ENCODE measurements around the gene HMOX2.

The HMOX2 gene

GRCh38 chr16:4475880-4476788 lies at the start of gene HMOX2:
Gene HMOX2, plus strand, starts transcription at chr16:4476398. Its CDS starts 29,127 bp downstream, at chr16:4505525.
- in situ Hi-C loops (cut with HindIII; ENCODE audit: low sequenced_read_pairs), result no loop called here

DNA sequence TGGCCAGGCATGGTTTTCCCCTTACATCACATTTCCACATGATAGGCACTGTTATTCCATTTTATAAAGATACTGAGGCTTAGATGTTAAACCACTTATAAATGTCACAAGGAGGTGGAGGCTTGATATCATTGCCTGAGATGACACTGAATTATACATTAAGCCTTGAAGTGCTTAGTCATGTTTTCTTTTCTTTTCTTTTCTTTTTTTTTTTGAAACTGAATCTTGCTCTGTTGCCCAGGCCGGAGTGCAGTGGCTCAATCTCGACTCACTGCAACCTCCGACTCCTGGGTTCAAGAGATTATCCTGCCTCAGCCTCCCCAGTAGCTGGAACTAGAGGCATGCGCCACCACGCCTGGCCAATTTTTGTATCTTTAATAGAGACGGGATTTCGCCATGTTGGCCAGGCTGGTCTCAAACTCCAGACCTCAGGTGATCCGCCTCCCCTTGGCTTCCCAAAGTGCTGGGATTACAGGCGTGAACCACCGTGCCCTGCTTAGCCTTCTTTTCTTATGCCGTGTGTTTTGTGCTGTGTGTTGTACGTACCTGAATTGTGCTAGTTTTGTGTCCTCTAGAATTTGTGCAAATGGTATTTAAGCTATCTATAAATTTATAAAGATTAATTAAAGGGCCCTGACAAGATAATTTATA lies 49.4 kb upstream of the HMOX2 start:
- in situ Hi-C loops (cut with HindIII; ENCODE audit: low sequenced_read_pairs), result no loop called here

DNA sequence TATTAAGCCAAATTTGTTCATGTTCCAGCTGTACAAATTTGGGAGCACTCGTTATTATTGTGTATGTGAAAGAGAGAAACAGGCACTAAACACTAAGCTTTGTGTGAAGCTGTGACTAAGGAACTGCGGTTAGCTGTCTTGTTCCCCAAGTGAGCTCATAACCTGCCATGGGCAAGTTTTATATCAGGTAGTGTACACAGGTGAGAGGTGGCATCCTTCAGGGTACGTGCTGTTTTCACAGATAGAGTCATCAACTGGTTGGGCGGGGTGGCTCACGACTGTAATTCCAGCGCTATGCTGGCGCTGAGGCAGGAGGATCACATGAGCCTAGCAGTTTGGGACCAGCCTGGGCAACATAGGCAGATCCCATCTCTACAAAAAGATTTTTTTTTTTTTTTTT lies 47.7 kb upstream of the HMOX2 start:
- in situ Hi-C loops (cut with HindIII; ENCODE audit: low sequenced_read_pairs), result no loop called here

GRCh38 chr16:4431023-4431422 lies 45.2 kb upstream of the HMOX2 start:
- in situ Hi-C loops (cut with HindIII; ENCODE audit: low sequenced_read_pairs), result no loop called here

DNA sequence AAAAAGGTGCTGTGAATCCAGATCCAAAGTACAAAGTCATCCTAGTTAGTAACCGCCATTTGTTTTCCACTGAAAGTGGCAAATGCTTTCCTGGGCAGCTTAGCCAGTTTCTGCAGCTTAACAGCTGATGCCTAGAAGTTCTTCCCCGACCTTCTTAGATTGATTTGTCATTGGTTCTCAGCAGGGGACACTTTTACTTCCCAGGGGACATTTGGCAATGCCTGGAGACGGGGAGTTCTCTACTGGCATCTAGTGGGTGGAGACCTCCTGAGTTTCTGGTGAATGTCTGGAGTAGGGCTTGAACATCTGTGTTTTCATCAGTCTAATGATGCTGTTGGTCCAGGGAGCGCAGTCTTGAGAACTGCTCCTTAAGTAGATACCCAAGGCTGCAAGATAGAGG lies 43.0 kb upstream of the HMOX2 start:
- in situ Hi-C loops (cut with HindIII; ENCODE audit: low sequenced_read_pairs), result no loop called here

GRCh38 chr16:4433914-4434787 lies 42.0 kb upstream of the HMOX2 start:
- in situ Hi-C loops (cut with HindIII; ENCODE audit: low sequenced_read_pairs), result no loop called here

- in situ Hi-C loops (cut with HindIII; ENCODE audit: low sequenced_read_pairs), result no loop called here
Observed at GRCh38 chr16:4435337-4436067, 40.7 kb upstream of the HMOX2 start.

DNA sequence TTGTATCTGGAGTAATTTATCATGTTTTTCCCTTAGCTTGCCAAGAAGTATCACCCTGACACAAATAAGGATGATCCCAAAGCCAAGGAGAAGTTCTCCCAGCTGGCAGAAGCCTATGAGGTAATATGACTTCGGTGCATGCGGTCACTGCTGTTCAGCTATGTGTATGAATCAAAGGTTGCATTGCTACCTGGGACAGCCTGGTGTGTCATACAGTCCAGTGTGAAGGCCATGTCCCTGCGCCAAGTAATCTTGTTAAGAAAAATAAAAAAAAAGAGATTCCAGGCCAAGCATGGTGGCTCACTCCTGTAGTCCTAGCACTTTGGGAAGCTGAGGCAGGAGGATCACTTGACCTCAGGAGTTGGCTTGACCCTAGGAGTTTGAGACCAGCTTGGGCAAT lies 38.8 kb upstream of the HMOX2 start:
- in situ Hi-C loops (cut with HindIII; ENCODE audit: low sequenced_read_pairs), result no loop called here

DNA sequence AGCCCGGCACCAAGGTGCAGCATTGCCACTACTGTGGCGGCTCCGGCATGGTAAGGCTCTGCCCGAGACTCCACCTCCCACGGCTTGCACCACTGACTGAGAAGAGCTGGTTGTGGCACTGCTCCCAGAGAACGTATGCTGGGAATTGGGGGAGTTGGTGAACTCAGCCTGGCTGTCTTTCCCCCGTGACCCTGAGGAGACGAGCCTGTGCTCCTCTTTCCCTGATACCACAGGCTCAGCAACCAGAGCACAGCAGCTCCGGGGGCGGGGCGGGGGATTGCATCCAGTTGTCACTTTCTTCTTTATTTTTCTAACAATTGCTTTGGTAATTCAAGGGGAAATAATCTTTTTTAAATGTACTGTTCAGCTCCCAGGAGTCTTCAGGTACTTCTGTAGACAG lies 33.8 kb upstream of the HMOX2 start:
- in situ Hi-C loops (cut with HindIII; ENCODE audit: low sequenced_read_pairs), result loop anchor here (10.0 kb wide), 1 partner anchor 98 kb away; no protein-coding TSS in a partner anchor

GRCh38 chr16:4443271-4443670 lies 32.9 kb upstream of the HMOX2 start:
- in situ Hi-C loops (cut with HindIII; ENCODE audit: low sequenced_read_pairs), result loop anchor here (10.0 kb wide), 1 partner anchor 98 kb away; no protein-coding TSS in a partner anchor

GRCh38 chr16:4443986-4444385 lies 32.2 kb upstream of the HMOX2 start:
- in situ Hi-C loops (cut with HindIII; ENCODE audit: low sequenced_read_pairs), result loop anchor here (10.0 kb wide), 1 partner anchor 99 kb away; no protein-coding TSS in a partner anchor

DNA sequence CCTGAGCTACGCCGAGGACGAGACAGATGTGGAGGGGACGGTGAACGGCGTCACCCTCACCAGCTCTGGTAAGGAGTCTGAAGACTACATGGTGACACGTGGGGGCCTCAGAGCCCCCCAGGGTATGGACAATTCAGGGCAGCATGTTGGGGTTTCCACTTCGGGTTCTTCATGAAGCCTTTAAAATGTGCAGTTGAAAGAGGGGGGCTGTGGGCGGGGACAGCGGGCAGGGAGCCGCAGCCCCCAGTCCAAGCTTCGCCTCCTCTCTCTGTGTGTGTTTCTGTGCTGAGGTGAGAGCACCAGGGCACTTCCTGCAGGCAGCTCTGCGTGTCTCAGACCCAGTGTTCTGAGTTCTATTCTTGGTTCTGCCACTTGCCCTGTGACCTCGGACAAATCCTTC lies 25.8 kb upstream of the HMOX2 start:
- in situ Hi-C loops (cut with HindIII; ENCODE audit: low sequenced_read_pairs), result no loop called here

- in situ Hi-C loops (cut with HindIII; ENCODE audit: low sequenced_read_pairs), result no loop called here
Observed at GRCh38 chr16:4450931-4451519, 25.2 kb upstream of the HMOX2 start.

DNA sequence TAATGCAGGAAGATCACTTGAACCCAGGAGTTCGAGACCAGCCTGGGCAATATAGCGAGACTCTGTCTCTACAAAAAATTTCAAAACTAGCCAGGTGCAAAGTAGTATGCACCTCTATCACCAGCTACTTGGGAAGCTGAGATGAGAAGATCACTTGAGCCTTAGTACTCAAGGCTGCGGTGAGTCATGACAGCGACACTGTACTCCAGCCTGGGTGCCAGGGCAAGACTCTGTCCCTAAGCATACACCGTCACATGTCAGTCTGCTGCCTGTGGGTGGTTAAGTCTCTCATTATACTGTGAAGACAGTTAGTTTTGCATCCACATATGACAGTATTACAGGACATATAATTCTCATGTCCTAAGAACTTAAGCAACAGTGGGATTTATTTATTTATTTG lies 23.5 kb upstream of the HMOX2 start:
- in situ Hi-C loops (cut with HindIII; ENCODE audit: low sequenced_read_pairs), result no loop called here

DNA sequence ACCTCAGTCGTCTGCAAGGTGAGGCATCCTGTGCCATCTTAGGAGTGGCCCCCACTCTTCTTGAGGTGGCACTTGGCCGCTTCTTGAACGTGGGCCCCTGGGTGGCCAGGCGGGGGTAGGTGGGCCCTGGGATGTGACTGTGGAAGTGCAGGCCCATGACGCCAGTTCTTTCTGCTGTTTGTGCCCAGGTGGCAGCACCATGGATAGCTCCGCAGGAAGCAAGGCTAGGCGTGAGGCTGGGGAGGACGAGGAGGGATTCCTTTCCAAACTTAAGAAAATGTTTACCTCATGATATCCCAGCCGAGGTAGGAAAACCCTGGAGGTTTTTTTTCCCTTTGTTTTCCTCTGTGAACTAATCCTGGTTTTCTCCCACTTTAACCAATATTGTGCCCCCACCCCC lies 21.6 kb upstream of the HMOX2 start:
- in situ Hi-C loops (cut with HindIII; ENCODE audit: low sequenced_read_pairs), result no loop called here

GRCh38 chr16:4455081-4455480 lies 21.1 kb upstream of the HMOX2 start:
- in situ Hi-C loops (cut with HindIII; ENCODE audit: low sequenced_read_pairs), result no loop called here

DNA sequence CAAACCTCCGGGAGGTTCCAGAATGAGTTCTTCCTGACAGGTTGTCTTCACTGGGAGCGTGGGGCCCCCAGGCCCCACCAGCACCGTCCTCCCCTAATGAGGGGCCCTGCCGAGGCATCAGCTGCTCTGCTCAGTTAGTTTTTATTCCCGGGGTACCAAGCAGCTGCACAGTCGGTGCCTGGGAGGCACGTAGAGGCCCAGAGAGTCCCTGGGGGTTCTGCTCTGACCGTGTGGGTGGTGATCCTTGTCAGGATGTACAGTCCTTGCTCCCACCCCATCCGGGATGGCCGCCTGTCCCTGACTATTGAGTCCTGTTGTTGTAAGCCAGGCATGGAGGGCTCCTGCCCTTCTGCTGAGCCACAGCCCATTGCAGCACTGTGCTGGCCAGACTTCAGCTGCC lies 20.2 kb upstream of the HMOX2 start:
- in situ Hi-C loops (cut with HindIII; ENCODE audit: low sequenced_read_pairs), result no loop called here

- in situ Hi-C loops (cut with HindIII; ENCODE audit: low sequenced_read_pairs), result no loop called here
Observed at GRCh38 chr16:4460936-4461249, 15.3 kb upstream of the HMOX2 start.

- in situ Hi-C loops (cut with HindIII; ENCODE audit: low sequenced_read_pairs), result no loop called here
Observed at GRCh38 chr16:4461250-4462085, 14.7 kb upstream of the HMOX2 start.
